HT1080 (cell line): ENCODE results near the gene FAM174C. TPM values are rescaled to one million over a fixed set of nuclear protein-coding genes. Genes with fewer than 3 reads are reported as not detected.

Source experiments
- DNase-seq: peaks from one replicate; pipeline ENCODE4 v3.0.0-alpha.2; 2015; ENCODE audit warnings: low read depth
- total RNA-seq: library from RNA; depleted of rRNA; stranded (reverse); fragments of >200 nt; shearing (Covaris generic); gene quantifications from 2 replicates; pipeline ENCODE4 v1.2.3, GENCODE V29; 2014

FAM174C gene
- total RNA-seq, 1 experiment from 2014 or later = 53.1 TPM

- no peak for DNase-seq
These were observed 2.7 kb upstream of the FAM174C start for GRCh38 chr19:1272423-1273262.

DNA sequence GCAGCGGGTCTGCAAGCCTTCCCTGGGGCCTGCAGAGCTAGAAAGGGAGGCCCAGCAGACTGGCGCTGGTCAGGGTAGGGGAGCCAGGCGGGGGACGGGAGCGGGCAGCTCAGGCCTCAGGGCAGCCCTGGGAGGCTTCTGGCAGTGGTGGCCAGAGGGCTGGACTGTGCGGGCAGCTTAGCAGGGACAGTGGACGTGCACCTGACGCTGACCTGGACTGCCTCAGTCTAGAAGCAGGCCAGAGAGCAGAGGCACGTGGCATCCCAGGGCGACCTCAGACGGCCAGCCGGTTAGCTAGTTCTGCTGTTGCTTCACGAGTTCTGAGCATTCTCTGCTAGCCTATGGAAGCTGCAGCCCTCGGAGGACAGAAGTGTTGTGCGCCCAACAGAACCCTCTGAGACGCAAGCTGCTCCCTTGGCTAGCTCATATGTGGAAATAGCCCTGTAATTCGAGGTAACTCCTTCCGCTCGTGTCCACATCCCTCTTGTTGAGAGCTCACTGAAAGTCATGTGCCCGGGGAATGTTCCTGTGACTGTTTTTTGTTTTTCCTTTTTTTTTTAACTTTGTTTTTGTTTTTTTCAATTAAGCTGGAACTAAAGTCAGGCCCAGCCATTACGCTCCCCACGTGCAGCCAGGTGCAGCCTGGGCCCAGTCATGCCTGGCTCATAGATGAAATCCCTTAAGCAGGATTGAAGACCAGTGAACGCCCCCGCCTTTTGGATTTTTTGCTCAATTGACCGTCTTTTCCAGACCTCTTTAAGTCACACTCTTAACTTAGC, 1.9 kb upstream of the FAM174C start:
- no peak for DNase-seq

DNA sequence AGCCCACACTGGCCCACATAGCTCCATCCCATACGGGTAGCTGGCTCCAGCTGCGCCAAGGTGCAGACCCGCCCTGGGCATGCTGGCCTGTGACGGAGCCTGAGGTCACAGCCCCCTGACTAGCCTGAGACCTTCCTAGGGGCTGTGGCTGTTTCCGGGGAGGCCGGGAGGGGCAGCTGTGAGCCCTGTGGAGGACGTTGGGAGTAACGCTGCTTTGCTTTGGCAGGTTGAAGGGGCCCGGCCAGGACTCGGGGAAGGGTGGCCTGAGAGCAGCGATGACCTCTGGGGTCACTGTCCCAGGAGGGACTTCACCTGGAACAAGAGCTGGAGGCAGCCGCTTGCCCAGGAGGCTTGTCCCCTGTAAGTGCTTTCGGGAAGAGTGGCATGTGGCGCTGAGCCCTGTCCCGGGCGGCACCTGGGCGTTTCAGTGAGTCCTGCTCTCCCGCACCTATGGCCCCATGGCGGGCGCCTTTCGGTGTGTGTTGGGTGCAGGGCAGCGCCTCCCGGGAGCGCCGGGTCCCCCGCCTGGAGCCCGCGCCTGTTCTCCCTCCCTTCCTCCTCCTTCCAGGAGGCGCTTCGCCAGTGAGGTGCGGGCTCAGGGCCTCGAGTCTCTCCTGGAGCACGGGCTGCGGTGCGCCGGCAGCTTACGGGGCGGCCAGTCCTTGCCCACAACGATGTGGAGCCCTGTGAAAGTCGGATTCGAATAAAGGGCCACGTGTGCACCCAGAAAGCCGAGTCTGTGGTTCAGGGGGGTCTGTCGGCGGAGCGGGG, 1.1 kb upstream of the FAM174C start:
- no peak for DNase-seq

DNA sequence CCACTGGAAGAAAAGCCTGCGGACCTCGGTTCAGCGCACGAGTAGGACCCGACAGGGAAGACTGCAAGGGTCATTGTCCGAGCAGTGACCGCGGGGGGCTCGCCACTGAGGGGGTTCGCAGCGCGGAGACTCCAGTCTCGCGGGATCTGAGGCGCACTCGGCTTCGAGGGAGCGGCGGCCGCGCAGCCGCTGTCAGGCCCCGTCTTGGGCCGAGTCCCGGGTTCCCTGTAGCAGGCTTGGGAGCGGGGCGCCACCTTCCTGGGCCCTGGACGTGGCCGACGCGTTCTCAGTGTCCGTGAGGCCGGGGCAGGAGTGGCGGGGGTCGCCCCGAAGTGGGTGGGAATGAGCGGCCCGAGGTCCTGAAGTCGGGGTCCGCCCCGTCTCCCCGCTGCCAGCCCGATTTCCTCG, 474 bp upstream of the FAM174C start:
- DNase-seq = no peak

- DNase-seq = no peak
These were observed 772 bp downstream of the FAM174C start for GRCh38 chr19:1275976-1276627.

DNA sequence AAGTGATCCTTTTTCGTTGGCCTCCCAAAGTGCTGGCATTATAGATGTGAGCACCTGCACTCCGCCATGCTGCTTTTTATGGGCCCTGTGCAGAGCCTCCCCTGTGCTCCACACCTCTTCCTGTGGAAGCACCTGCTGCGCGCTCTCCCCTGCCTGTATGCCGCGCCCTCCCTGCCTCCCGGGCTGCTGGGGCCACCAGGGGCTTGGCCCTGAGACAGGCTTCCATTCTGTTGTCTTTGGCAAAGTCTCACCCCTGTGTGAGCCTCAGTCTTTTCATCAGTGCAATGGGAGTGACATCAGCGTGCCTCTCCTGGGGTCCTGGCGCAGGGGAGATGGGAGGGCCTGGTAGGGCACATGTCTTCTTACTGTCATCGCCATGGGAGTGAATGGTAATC, 1.3 kb downstream of the FAM174C start:
- no peak for DNase-seq

GRCh38 chr19:1277061-1277460, 1.7 kb downstream of the FAM174C start:
- no peak for DNase-seq

GRCh38 chr19:1278074-1278473, 2.7 kb downstream of the FAM174C start:
- DNase-seq = no peak

GRCh38 chr19:1278713-1279660, 3.7 kb downstream of the FAM174C start:
- DNase-seq = no peak

DNA sequence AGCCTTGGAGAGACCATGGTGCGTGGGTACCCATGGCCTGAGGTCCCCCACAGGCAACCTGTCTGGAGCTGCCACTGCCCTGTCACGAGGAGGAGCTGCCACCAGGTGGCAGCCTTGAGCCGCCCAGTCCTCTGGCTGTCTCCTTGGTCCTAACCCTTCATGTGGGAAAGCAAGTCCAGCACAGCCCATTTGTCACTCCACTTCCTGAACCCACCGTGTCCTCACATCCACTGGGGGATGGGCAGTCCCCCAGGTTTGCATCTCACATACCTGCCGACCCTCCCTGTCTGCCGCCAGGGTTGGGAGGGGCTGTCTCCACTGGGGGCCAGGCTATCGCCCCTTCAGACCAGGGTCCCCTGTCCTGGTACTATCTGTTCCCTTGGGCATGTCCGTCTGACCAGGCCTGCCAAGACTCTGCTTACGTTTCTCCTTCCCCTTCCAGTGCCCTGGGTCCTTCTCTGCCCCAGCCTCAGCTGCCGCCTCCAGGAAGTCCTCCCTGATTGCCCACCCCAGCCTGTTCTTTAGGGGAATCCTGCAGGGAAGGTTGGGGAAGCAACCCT, 4.5 kb downstream of the FAM174C start:
- DNase-seq = peak; percentile 75

DNA sequence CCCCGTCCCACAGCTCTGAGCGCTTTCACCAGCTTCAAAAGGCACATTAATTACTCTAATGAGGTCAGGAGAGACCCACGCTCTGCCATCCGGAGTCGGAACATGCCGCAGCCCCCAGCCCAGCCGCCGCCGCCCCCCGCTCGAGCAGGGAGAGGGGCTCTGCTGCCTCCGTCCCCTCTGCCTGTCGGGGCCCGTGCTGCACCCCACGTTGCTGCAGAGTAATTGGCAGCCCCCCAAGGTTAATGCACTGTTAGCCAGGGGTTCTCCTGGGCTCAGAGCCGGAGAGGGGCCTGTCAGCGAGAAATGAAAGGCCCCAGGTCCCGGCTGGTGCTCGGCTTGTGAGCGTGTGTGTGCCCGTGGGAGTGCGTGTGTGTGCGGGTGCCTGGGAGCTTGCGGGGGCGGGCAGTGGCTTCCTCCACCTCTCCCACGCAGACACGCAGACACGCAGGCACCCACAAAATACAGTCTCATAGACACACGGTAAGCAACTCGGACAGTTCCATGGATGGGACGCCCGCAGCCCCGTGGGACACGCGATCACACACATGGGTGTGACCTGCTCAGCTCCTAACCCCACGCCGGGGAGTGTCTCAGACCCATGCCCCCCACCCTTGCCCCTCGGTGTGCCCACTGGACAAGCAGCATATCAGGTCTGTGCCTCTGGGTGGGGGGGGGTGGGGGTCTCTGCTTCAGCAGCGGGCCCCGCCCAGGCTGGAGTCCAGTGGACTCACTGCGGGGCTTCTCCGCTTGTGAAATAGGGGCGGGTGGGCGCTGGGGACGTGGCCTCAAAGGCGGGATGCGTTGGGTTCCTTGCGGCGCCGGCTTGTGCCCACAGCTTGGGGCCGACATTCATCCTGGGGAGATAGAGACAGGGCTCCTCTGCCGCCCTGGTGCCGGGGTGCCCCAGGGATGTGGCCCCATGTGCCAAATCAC, 5.6 kb downstream of the FAM174C start:
- no peak for DNase-seq

- DNase-seq = no peak
These were observed 6.4 kb downstream of the FAM174C start for GRCh38 chr19:1281569-1282287.

GRCh38 chr19:1282588-1283206, 7.4 kb downstream of the FAM174C start:
- no peak for DNase-seq

DNA sequence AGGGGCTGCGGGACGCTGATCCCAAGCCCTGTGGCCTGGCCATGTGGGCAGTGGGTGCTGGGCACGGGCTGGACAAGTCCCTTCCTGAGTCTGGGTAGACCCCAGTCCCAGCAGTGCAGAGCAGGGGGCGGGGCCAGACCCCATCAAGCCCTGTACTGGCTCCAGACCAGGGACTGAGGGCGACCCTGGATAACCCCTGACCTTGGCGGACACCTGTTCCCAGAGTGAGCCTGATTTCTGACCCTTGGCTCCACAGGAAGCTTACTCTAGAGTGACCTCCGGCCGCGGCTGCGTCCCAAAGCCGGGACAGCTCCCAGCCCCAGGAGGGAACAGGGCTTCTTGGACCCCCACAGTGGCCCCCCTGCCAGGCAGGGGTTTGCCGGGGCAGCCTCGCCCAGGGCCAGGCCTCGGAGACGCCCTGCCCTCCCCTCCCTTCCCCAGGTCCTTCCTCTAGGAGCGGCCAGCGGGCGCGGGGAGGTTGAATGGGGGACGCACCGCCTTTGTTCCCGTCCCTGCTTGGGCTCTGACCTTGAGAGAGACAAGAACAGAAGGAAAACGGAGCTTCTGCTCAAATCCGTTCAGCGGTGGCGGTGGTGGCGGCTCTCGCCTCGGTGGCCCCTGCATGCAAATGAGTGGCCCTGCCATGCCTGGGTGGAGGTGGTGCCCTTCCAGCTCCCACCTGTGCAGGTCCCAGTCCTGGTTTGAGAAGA, 8.0 kb downstream of the FAM174C start:
- no peak for DNase-seq

GRCh38 chr19:1283917-1284292, 8.6 kb downstream of the FAM174C start:
- DNase-seq = no peak

DNA sequence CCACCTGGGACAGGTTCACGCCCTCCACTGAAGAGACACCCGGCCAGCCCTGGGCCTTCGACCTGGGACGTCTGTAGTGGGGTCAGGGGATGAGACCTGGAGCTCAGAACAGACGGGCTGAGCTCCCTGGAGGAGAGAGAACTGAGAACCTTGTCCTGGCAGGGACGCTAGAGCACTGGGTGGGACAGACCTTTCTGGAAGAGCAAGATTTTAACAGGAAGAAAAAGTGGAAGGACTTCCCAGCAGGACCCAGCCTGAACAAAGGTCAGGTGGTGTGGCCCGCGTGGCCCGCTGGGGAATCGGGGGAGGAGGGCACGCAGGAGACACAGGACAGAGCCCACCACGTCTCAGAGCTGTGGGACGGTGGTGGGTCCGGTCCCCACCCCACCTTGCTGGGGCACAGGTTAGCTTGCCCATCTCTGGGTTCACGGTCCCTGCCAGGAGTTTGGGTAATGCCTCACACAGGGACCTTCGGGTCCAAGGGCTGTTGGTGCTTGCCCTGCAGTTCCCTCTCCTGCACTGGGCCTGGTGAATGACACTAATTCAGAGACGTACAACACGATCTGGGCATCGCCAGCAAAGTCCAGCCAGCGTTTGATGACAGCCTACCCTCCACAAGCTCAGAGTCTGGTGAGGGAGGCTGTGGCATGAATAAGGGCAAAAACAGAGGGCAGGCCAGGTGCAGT, 9.1 kb downstream of the FAM174C start:
- no peak for DNase-seq
